GM10266 (cell line): ENCODE results near the gene TMEM130.

ENCODE experiments used
- DNase-seq: peaks from one replicate; pipeline ENCODE4 v3.0.0; 2012; ENCODE audit errors: extremely low spot score
- TF ChIP-seq, protein P1 (sequence below): IDR thresholded peaks from 2 replicates; pipeline ENCODE4 v1.5.1; 2012; ENCODE audit warnings: mild to moderate bottlenecking, low read depth; ENCODE audit not compliant: control insufficient read depth, insufficient read depth; ENCODE audit errors: missing control alignments

TMEM130 gene

DNA sequence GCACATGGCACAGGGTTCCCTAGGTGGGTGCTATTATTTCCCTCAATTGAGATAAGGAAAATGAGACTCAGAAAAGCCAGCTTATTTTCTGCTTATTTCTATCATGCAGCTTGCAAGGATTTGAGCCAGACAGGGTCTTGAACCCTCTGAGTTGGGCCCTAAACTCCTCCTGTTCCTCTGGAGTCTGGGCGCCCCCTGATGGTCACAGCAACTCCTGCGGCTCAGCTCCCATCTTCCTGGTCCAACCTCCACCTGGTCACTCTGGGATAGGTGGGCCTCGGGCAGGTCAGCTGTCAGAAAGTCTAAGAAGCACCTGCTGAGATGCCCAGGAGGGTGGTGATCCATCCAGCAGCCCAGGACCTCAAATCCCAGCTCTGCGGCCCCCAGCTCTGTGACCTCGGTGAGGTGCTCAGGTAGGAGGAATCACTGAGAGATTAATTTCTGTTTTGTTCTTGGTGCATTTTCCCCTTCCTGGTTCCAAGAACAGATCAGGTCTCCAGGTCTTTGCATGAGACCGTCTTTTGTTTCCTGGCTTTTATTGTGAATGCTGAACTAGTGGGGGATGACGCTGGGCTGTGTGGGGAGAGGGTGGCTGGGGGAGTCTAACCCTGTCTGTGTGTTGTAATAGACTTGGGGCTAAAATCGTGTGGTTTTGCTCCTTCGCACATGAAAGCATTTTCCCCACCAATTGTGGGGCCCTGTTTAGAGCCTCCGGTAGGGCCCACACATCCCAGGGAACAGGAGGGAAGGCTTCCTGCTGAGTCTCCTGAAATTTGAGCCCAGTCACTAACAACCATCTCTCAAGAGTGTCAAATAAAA, 32.8 kb downstream of the TMEM130 start:
- DNase-seq: peak; percentile 57
- TF ChIP-seq, protein P1, sequence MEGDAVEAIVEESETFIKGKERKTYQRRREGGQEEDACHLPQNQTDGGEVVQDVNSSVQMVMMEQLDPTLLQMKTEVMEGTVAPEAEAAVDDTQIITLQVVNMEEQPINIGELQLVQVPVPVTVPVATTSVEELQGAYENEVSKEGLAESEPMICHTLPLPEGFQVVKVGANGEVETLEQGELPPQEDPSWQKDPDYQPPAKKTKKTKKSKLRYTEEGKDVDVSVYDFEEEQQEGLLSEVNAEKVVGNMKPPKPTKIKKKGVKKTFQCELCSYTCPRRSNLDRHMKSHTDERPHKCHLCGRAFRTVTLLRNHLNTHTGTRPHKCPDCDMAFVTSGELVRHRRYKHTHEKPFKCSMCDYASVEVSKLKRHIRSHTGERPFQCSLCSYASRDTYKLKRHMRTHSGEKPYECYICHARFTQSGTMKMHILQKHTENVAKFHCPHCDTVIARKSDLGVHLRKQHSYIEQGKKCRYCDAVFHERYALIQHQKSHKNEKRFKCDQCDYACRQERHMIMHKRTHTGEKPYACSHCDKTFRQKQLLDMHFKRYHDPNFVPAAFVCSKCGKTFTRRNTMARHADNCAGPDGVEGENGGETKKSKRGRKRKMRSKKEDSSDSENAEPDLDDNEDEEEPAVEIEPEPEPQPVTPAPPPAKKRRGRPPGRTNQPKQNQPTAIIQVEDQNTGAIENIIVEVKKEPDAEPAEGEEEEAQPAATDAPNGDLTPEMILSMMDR: peak; percentile 72

DNA sequence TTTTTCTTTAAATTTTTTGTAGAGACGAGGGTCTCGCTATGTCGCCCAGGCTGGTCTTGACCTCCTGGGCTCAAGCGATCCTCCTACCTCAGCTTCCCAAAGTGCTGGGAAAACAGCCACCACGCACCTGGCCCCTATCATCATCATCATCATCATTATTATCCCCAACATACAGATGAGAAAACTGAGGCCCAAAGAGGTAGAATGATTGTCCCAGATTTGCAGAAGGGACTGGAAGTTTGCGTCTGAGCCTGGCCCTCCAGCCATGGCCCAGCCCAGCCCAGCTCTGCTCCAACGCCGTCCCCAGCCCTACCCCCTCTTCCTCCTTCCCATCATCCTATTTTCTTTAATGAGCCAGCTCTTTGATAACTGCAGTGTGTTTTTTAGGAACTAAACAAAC, 34.9 kb downstream of the TMEM130 start:
- TF ChIP-seq, protein P1: no peak
- DNase-seq: no peak

DNA sequence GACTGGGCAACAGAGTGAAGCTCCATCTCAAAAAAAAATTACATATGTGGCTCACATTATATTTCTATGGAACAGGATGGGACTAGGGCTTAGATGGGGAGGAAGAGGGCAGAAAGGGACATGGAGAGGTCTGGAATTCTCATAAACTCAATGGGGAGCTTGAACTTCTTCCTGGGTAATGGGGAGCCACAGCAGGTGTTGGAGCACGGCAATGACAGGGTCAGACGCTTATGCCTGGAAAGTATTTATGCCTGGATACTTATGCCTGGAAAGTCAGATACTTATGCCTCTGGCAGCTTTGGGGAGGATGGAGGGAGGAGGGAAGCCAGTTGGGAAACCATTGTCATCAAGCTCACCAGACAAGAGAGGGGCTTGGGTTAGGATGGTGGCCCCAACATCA, 36.8 kb downstream of the TMEM130 start:
- no peak for DNase-seq
- TF ChIP-seq, protein P1: no peak

- DNase-seq: no peak
- TF ChIP-seq, protein P1: peak; percentile 51
These were observed 38.1 kb downstream of the TMEM130 start for GRCh38 chr7:98831641-98832221.

DNA sequence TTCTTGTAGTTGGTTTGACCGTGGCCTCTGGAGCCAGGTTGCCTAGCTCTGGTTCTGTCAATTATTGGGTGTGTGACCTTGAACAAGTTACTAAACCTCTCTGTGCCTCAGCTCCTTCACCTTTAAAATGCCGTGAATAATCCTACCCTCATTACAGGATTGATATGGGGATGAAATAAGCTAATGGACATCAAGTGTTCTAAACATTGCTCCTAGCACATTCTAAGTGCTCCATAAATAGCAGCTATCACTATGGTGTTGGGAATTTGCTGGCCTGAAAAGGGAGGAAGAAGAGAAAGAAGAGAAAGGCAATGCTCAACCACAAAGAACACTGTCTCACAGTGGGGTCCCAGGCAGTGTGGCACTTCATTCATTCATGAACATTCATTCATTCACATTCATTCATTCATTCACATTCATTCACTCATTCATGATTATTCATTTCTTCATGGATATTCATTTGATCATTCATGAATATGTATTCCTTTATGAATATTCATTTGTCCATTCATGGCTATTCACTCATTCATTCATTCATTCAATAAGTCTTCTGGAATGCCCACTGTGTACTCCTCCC, 38.8 kb downstream of the TMEM130 start:
- TF ChIP-seq, protein P1: no peak
- no peak for DNase-seq

DNA sequence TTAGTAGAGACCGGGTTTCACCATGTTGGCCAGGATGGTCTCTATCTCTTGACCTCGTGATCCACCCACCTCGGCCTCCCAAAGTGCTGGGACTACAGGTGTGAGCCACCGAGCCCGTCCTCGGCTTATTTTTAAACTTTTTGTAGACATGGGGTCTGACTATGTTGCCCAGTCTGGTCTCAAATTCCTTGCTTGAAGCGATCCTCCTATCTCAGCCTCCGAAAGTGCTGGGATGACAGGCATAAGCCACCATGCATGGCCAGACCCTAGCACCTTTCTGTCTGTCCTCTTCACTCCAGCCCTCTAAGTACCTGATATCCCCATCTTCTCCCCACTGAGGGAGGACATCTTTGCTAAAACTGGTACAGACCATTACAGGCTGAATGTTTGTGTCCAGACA, 41.4 kb downstream of the TMEM130 start:
- DNase-seq: no peak
- TF ChIP-seq, protein P1: no peak

DNA sequence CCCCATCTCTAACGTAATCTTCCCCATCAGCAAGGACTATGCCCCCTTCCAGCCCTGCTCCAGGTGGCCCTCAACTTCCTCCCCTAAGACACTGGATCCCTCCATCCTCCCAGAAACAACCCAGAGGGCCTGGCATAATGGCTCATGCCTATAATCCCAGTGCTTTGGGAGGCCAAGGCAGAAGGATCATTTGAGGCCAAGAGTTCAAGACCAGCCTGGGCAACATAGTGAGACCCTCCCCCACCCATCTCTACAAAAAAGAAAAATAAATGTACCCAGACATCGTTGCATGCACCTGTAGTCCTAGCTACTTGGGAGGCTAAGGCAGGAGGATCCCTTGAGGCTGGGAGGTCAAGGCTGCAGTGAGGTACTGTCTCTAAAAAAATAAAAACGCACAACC, 42.6 kb downstream of the TMEM130 start:
- TF ChIP-seq, protein P1: no peak
- DNase-seq: no peak
